ENCODE data around the gene ABHD2.

DNA sequence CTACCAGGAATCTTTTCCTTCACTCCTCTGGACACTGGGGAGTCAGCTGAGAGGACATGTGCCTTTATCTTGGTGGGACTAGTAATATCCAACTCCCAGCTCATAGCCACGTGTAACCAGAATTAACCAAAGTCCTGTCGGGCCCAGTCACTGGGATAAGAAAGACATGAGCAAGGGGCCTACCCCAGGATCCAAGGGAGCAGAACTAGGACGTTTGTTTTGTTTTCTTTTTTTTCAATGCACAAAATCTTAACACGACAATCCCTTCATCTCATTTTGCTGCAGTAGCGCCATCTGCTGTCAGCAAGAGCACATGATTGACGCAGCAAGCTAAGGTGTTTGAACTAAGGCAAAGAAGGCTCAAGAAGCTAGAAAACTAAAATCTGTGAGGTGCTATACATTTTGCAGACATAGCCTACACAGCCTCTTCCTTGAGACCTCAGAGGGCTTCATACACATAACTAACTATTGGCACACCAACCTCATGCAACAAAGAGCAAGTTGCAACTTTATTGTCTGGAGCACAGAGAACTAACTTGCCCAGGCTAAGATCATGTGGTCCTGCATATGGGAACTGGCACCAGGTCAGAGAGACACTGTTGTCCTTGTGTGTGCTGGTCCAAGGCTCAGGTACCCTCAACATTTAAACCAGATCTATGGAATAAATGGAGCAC, 89.5 kb downstream of the ABHD2 start:
- TF ChIP-seq, protein P1, sequence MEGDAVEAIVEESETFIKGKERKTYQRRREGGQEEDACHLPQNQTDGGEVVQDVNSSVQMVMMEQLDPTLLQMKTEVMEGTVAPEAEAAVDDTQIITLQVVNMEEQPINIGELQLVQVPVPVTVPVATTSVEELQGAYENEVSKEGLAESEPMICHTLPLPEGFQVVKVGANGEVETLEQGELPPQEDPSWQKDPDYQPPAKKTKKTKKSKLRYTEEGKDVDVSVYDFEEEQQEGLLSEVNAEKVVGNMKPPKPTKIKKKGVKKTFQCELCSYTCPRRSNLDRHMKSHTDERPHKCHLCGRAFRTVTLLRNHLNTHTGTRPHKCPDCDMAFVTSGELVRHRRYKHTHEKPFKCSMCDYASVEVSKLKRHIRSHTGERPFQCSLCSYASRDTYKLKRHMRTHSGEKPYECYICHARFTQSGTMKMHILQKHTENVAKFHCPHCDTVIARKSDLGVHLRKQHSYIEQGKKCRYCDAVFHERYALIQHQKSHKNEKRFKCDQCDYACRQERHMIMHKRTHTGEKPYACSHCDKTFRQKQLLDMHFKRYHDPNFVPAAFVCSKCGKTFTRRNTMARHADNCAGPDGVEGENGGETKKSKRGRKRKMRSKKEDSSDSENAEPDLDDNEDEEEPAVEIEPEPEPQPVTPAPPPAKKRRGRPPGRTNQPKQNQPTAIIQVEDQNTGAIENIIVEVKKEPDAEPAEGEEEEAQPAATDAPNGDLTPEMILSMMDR (IDR thresholded peaks at IDR 0.05): peak; percentile 79 to 92 (median 86)
- no peak for TF ChIP-seq POLR2A (IDR thresholded peaks at IDR 0.05)
